ENCODE measurements around the gene ERCC4.
"Not testable (repeated sequence)": the region's sequence is repeated elsewhere in the genome, so short reads cannot be mapped to it uniquely, and the experiment has no call there.

ERCC4 gene

DNA sequence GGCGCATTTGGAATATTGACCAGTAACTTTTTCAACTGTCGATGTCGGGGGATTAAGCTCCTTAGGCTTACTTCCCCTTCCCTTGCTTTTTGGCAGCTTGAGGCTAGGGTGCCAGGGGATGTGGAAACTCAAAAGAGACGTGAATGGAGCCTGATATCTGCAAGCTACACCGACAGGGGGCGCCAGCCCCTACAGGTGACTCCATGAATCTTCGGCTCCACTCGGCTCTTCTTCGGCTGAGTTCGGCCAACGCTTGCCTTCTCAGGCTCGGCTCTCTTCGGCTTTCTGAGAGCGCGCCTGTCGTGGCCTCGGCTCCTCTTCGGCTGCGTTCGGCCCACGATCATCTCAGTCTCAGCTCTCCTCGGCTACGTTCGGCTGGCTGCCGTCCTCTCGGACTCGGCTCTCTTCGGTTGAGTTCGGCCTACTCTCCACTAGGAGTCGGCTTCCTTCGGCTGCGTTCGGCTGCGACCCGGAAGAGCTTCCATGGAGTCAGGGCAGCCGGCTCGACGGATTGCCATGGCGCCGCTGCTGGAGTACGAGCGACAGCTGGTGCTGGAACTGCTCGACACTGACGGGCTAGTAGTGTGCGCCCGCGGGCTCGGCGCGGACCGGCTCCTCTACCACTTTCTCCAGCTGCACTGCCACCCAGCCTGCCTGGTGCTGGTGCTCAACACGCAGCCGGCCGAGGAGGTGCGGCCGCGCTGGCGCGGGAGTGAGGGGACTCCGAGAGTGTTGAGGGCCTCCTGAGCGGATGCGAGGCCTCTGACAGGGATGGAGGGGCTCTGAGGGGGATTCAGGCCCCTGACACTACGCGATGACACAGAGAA, at the start of gene ERCC4:
Gene ERCC4 (plus strand): TSS at position 472 of the 827 bp plus-strand sequence. CDS start 12 bp downstream, at position 484.
- DNase-seq, result peak; percentile 99

DNA sequence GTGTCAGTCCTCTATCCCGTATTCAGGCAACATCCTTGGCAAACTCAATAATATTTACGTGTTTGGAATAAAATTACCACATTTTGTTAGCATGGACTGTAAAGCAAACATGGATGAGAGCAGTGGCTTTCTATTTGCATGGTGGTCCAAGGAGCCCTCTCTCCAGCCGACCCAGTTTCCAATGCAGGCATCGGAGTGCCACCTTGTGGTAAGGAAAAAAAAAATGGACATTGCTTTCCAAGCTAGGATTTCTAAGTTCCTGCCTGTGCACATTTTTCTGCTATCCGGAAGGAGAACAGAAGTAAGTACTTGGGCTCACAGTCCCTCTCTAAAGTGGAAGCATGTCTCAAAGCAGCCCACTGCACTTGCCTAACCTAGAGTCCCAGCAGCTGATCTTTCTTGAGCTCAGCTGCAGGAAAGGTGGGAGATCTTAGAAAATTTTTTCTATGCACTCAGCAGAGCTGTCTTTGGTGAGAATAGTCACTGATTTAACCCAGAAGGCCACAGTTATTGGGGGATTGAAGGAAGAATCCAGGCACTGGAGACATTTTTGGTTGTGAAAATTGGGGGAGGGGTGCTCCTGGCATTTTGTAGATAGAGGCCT, 46.0 kb upstream of the ERCC4 start:
- no peak for DNase-seq

DNA sequence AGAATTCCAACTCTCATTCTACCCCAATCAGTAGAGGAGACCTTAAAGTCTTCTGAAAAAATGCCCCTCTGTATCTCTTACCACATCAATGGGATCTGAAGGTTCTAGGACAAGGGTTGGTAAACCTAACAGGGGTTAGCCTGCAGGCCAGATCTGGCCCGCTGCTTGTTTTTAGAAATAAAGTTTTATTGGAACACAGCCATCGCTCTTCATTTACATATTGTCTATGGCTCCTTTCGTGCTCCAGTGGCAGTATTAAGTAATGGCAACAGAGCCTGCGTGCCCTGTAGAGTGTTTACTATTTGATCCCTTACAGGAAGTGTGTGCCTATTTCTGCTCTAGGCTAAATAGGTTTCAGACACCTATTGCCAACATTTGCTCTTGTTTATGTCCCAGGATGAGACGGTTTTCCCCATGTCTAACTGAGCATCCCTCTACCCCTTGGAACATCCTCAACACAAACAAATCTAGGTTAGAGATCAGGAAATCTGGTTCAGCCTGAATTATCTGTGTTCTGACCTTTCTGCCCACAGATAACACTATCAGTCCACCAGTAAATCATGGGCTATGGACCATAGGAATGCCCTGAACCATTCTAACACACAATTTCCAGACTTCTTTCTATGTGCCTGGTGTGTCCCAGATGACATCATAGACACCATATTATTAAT, 44.2 kb upstream of the ERCC4 start:
- no peak for DNase-seq

DNA sequence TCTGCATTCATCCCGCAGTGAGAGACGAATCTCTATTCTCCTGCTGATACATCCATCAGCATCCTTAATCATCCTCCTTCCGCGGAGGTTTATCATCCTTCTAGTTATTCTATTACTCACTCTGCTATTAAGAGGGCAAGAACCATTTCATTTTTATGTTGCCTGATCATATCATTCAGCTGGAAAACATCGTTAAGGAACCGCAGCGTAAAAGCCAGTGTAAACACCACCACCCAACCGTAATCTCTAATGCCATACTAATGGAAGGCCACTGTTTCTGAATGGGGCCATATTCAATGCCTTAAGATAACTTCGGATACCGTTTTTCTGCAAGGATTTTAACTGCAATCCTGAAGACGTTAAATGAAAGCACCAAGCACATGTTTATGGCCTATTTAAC, 36.7 kb upstream of the ERCC4 start:
- DNase-seq, result no peak

DNA sequence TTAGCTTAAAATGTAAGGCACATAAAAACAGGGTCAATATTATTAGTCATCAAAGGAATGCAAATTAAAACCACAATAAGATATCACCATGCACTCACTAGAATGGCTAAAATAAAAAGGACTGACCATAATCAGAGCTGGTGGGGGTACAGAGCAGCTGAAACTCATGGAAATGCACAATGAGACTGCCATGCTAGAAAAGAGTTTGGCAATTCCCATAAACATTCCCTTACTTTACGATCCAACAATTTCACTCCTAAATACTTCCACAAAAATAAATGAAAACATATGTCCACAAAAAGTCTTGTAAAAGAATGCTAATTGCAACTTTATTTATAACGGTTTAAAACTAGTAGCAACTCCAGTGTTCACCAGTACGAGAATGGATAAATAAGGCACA, 36.1 kb upstream of the ERCC4 start:
- DNase-seq, result no peak

DNA sequence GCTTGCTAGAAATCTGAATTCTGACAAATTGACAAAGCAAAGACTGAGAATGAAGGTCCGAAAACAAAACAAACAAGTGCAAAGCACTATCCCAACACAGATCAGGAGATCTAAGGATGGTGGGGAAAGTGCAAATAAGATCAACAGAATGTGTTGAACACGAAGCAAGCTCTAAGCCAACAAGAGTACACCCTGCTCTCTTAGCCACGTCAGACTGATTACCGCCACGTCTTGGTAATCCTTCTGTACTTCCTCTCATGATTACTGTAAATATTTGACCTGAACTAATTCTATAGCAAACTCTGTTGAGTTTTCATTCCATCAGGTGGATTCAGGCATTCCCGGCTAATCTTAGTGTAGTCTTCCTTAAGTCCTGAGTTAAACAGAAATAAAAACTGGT, 34.3 kb upstream of the ERCC4 start:
- no peak for DNase-seq

DNA sequence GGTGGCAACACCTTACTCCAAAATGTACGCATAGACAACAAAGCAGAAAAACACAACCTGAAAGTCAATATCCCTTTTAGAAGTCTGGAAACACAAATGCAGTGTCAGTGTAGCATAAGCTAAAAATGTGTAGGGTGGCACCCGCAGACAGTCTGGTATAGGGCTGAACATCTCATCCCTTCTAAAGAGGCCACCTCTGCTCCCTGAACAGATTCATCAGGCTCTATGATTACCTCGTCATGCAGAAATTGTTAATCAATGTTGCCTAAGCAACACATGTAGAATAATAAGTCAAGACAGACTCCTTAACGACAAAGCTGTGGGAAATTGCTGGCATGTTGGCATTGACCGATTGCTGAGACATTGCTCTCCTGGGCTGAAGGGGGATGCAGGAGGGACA, 33.3 kb upstream of the ERCC4 start:
- no peak for DNase-seq

DNA sequence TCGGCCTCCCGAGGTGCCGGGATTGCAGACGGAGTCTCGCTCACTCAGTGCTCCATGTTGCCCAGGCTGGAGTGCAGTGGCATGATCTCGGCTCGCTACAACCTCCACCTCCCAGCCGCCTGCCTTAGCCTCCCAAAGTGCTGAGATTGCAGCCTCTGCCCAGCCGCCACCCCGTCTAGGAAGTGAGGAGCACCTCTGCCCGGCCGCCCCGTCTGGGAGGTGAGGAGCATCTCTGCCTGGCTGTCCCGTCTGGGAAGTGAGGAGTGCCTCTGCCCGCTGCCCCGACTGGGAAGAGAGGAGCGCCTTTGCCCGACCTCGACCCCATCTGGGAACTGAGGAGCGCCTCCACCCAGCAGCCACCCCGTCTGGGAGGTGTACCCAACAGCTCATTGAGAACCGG, 30.6 kb upstream of the ERCC4 start:
- not testable (repeated sequence) for DNase-seq

DNA sequence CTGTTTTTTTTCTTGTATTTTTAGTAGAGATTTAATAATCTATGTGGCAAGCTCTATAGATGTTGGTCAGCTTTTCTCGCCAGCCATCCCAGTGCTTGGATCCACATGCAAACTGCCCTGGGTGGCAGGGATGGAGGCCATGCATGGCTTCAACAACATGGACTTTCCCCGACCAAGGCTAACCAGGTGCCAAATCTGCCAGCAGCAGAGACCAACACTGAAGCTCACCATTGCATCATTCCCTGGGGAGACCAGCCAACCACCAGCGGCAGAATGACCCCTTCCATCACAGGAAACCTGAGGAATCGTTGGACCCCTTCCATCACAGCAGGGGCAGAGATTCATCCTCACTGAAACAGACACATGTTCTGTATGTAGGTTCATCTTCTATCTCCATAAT, 27.7 kb upstream of the ERCC4 start:
- DNase-seq, result no peak

DNA sequence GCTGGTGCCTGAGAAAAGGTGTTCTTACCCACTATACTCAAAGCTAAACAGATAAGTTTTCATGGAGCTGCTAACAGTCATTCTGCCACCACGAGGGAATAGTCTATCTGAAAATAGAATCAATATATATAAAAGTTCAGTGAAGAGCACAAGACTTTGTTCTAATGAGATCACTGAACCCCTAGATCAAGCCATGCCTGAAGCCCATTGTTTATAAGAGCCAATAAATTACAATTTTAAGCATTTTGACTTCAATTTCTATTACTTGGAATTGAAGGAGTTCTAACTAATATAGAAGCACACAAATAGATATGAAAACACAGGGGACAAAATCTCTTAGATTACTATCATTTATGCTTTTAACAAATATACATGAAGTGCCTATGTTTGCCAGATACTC, 24.4 kb upstream of the ERCC4 start:
- DNase-seq, result no peak

DNA sequence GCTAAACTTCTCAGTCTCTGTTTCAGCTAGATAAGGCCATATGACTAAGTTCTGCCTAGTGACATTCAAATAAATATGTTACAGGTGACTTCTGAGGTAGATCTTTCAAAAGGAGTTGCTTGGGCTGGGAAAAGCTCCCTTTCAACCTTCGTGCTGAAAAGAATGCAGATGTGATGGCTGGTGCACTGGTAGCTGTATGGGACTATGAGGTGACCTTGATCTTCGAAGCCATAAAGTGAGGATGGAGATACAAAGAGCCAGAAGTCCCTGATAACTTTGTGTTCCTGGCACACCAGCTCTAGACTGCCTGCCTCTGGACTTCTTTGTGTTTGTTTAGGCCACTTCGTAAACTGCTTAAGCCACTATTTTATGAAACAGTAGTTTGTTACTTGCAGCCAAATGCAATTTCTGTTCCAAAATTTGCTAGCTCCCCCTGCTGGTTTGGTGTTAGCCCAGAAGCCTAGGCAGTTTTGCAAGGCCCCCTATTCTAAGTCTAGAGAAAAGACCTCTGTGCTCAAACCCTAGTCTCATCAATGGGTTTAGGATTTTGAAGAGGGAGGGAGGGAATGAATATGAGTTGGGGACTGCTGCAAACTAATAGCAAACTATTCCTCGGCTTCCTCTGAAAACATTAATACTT, 23.3 kb upstream of the ERCC4 start:
- peak; percentile 6 for DNase-seq

DNA sequence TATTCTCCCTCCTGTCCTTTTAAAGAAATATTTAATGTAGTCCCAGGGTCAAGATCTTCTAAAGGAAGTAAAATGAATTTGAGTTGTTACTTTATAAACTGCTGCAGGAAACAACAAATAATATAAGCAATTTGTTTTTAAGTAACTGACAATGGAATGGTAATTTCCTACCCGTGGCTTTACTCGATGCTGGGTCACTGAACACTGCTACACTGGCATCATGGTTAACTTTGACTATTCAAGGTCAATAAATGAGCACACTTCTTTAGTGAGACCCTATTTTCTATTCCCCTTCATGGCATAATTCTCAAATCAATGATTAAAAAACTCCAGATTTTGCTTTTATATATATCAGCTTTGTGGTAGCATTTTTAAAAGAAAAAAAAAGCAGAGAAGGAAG, 22.1 kb upstream of the ERCC4 start:
- DNase-seq, result no peak

DNA sequence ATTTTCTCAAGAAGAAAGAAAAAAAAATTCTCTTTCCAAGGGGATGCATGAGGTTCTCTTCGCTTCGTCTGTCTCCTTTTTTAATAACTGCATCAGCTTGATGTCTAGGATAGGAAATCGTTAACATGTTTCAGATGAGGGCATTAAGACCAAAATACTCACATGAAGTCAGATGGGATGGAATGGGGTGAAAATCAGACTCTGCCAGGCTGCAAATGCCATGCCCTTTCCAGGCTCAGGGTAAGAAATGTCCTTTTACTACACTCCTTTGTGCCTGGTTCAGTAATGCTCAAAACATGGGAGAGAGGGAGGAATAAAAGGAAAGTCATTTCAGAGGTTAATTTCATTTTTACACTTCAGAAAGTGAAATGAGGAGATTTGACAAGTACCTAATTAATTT, 21.7 kb upstream of the ERCC4 start:
- no peak for DNase-seq

DNA sequence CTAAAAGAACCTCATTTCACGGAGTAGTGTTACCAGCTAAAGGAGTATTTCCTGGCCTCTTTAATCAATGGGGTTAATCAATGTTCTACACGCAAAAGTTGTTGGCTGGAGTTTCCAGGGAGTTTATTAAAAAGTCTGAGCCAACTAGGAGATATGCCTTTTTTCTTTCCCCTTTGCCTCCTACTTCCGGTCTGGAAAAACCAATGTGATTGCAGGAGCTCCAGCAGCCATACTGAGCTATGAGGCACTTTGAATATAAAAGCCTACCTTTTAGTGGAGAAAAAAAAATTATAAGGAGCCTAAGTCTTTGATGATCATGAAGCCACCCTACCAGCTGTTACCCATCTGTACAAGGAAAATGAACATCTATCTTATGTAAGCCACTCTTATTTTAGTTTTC, 17.9 kb upstream of the ERCC4 start:
- DNase-seq, result no peak

DNA sequence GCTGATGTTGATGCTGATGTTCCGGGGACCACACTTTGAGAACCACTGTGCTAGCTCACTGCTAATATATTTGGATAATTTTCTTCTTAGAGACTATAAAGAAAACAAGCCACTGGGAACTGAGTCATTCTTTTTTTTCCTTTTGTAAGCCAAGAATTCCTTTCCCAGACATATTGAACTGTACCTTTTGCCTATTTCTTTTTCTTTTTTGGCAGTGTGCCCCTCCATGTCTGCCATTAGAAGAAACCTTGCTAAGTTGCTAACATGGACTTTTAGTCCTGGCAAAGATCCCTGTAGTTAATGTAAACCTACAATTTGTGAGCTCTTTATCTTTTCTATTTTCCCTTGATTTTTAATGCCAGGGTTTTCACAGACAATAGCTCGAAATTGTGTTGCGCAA, 17.3 kb upstream of the ERCC4 start:
- DNase-seq, result no peak

DNA sequence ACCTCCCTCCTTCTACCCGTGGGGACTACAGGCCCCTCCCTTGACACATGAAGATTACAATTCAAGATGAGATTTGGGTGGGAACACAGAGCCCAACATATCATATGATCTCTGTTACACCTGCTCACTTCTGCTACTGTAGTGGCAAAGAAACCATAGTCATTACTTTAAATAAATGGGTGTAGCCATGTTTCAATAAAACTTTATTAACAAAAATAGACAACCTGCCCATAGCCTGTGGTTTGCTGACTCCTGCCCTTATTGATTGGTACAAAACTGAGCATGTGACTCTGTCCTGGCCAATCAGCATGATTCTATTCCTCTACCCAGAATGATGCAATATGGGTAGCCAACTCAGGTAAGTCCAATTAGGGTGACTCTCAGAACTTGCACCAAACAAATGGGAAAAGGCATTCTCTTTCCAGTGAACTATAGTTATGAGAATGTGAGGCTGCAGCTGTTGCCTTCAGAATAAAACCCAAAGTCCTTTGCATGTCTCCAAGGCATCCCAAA, 15.7 kb upstream of the ERCC4 start:
- no peak for DNase-seq

DNA sequence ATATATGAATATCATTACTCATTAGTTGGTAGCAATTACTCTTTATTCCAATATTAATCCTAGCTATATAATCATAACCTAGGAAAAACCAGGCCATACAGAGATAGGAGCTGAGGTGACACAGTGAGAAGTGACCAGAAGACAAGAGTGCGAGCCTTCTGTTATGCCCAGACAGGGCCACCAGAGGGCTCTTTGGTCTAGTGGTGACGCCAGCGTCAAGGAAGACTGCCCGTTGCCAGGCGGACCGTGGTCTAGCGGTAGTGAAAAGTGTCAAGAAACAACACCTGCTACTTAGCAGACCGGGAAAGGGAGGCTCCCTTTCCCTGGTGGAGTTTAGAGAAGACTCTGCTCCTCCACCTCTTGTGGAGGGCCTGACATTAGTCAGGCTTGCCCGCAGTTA, 15.1 kb upstream of the ERCC4 start:
- DNase-seq, result peak; percentile 52

DNA sequence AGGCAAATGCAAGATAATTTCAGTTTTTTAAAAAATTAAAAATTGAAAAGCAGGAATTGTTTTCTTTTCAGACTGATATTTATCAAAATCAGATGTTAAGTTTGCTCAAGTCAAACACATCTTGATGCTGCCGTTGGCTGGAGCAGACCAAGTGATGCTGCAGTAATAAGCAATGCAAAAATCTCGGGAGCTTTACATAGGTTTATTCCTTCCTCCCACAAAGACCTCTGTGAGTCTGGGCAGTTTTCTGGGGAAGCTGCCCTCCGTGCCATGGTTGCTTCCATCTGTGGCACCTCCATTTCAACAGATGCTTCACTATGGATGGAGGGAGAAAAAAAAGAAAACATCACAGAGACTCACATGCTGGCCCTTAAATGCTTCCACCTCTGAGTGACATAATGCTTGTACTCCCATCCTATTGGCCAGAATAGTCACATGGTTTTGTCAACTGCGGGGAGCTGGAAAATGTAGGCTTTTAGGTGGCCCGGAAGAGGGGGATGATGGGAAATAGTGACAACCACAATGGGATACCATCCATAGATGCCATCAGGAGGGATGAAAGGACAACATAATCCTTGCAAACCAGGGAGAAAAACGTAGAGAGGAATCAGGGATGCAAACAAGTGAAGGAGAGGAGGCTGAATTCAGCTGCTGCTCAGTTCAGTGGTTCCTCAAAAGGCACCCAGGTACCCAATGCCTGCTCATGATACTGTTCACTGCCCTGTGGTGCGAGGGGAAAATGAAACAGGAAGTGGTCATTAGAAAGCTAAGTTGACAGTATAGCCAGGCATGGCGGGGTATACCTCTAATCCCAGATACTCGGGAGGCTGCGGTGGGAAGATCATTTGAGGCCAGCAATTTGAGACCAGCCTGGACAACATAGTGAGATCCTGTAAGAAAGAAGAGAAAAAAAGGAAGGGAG, 13.5 kb upstream of the ERCC4 start:
- DNase-seq, result no peak

DNA sequence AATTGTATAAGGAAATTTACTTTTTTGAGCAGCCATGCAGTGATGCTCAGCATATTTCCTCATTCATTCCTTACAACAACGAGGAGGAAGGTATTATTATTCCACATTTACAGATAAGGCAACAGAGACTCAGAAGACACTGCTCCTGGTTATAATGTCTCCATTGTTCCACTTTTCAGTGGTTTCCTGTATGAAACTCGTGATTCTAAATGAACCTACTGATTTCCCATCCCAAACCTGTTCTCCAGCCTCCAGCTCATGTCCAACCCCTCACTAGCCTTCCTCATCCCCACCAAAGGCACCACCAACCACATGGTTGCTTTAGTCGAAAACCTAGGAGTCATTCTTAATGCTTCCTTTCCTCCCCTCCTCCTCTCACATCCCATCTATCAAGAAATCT, 12.5 kb upstream of the ERCC4 start:
- DNase-seq, result no peak

DNA sequence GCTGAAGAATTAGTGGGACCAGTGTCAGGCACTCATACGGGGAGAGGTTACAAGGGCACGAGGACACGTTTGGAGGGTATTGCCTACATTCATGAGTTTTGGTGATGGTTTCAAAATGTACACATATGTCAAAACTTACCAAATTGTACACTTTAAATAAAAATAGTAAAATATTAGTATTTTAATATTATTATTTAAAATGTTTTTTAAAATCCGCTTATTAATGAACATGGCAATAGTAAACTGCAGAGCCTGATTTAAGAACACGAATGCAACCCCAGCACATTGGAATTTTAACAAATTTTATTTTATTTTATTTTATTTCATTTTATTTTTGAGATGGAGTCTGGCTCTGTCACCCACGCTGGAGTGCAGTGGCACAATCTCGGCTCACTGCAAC, 10.9 kb upstream of the ERCC4 start:
- DNase-seq, result no peak

DNA sequence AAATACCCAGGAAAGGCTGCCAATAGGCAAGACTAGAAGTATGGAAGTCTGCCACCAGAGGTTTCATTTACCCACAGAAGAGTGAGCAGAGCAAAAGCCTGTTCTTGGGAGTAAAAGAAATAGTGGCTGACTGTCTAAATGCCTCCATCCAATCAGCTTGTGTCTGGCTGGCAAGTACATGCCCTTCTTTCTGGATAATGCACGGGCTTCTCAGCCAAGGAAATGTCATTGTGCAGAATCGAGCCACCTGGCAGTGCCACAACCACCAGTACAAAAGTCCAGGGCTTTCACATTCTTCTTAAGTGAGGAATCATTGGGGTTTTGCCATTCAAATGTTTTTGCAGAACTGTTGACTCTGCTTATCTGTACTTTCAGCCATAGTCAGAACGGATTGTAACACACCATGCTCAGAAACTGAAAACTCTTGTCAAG, 10.1 kb upstream of the ERCC4 start:
- no peak for DNase-seq

DNA sequence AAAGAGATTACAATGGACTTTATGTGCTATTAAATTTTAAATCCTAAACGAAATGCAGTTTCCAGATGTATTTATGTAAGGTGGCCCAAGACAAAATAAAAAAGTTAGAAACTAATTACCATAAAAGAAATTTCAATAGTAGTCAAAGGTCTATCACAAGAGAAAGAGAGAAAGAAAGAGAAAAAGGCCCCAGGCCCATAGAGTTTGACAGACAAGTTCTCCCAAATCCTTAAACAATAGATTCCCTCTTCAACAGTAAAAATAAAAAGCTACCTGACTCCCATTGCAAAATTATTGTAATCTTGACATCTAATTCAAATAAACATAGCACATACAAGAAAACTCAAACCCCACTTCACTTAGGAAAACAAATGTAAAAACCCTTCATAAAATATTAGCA, 8.6 kb upstream of the ERCC4 start:
- DNase-seq, result no peak
